K562 (cell line): ENCODE data around the gene NUP85. TPM values are rescaled to one million over a fixed set of nuclear protein-coding genes. Genes with fewer than 3 reads are reported as not detected.
A peak's percentile ranks its signal among the peaks of the same experiment; 100 is the strongest.

ENCODE experiments used
- AFF1 ChIP-seq, 2 experiments: fragments of 450-650 bp; IDR thresholded peaks; 2 replicates each; pipeline ENCODE4 v1.6.1; 2018; ENCODE audit warnings: mild to moderate bottlenecking in 2 of 2, low read depth in 1 of 2; ENCODE audit not compliant: partially characterized antibody in 2 of 2
- ATF4 ChIP-seq: fragments of 450-650 bp; formaldehyde crosslinking; IDR thresholded peaks from 2 replicates; pipeline ENCODE4 v1.4.0; 2022; ENCODE audit warnings: mild to moderate bottlenecking, moderate library complexity
- CEBPB ChIP-seq: fragments of 450-650 bp; IDR thresholded peaks from 2 replicates; pipeline ENCODE4 v1.6.1; 2016; ENCODE audit warnings: missing genetic modification characterization, missing compliant biosample characterization
- ETS1 ChIP-seq: conservative IDR thresholded peaks from 2 replicates; pipeline ENCODE4 v1.6.1; 2011; ENCODE audit warnings: low read depth, mild to moderate bottlenecking, low read length; ENCODE audit not compliant: control insufficient read depth
- KLF16 ChIP-seq: IDR thresholded peaks from 2 replicates; pipeline ENCODE4 v1.6.1; 2016; ENCODE audit warnings: antibody characterized with exemption
- LEF1 ChIP-seq: fragments of 450-650 bp; IDR thresholded peaks from 2 replicates; pipeline ENCODE4 v1.6.1; 2016; ENCODE audit warnings: mild to moderate bottlenecking
- MCM3 ChIP-seq: fragments of 450-650 bp; IDR thresholded peaks from 2 replicates; pipeline ENCODE4 v1.6.1; 2016
- MYC ChIP-seq, 2 experiments: fragments of 250-450 bp in 1 of 2; sonication (Bioruptor Pico) in 1 of 2; IDR thresholded peaks; 2 replicates each; pipeline versions ENCODE4 v1.5.1 to v1.6.1; 2012 to 2021; ENCODE audit warnings: low read depth in 2 of 2, borderline replicate concordance in 1 of 2, improper control_type of control experiment in 1 of 2, low read length in 1 of 2, mild to moderate bottlenecking in 1 of 2, moderate library complexity in 1 of 2
- RNF219 ChIP-seq: fragments of 250-450 bp; sonication (Bioruptor Pico); IDR thresholded peaks from 2 replicates; pipeline ENCODE4 v1.5.0; 2022; ENCODE audit warnings: mild to moderate bottlenecking
- SAP30 ChIP-seq: fragments of 200-600 bp; sonication (generic); IDR thresholded peaks from 2 replicates; pipeline ENCODE4 v1.6.1; 2012; ENCODE audit warnings: borderline replicate concordance, low read depth, mild to moderate bottlenecking, moderate library complexity, low read length, control low read depth, inconsistent platforms; ENCODE audit not compliant: insufficient read depth, poor library complexity, severe bottlenecking
- SMARCC2 ChIP-seq: fragments of 450-650 bp; IDR thresholded peaks from 2 replicates; pipeline ENCODE4 v1.6.1; 2017; ENCODE audit warnings: antibody characterized with exemption, moderate library complexity, mild to moderate bottlenecking, low read depth
- ZBTB7A ChIP-seq: IDR thresholded peaks from 2 replicates; pipeline ENCODE4 v1.6.1; 2011; ENCODE audit warnings: low read depth, mild to moderate bottlenecking, low read length, moderate library complexity, borderline replicate concordance; ENCODE audit not compliant: control insufficient read depth
- ZNF263 ChIP-seq: sonication (generic); formaldehyde crosslinking; IDR thresholded peaks from 2 replicates; pipeline ENCODE4 v1.8.0; 2022; ENCODE audit warnings: mild to moderate bottlenecking, missing genetic modification reagents, borderline replicate concordance
- ZNF764 ChIP-seq: fragments of 250-450 bp; sonication (Bioruptor Pico); IDR thresholded peaks from 2 replicates; pipeline ENCODE4 v1.4.0; 2020; ENCODE audit warnings: low read depth, mild to moderate bottlenecking, moderate library complexity
- polyA plus RNA-seq, 8 experiments: library from polyadenylated mRNA; depleted of rRNA in 4 of 8; stranded (reverse) in 5 of 8; unstranded in 3 of 8; fragments of >200 nt; fragmentation: Nextera tagmentation in 2 of 8; fragmentation: Illumina TruSeq in 1 of 8; extraction: Ambion mirVana in 2 of 8; extraction: Trizol in 1 of 8; gene quantifications; 2 replicates each; pipeline versions ENCODE4 v1.2.1 to v1.2.3, GENCODE V29; 2011 to 2014; ENCODE audit warnings: inconsistent platforms in 1 of 8, missing spikeins in 1 of 8
- total RNA-seq, 7 experiments: library from RNA; depleted of rRNA in 6 of 7; stranded (reverse); fragments of >200 nt in 6 of 7; fragmentation: Illumina TruSeq in 2 of 7; extraction: Trizol in 2 of 7; gene quantifications; 2 replicates each; pipeline versions ENCODE4 v1.2.1 to v1.2.3, GENCODE V29; 2011 to 2021; ENCODE audit warnings: low replicate concordance in 1 of 7

The NUP85 gene
- total and polyA plus RNA-seq, 9 of the 15 experiments (the other 6 are each of a cell fraction or from before 2014, with no cell fraction given) = 50.2 to 177 (median 110) TPM

GRCh38 chr17:75270218-75270965, 64.9 kb downstream of the NUP85 start (continued):
- TF ChIP-seq AFF1 (IDR thresholded peaks at IDR 0.05; ENCODE audit: low read depth in 1 of 2, partially characterized antibody in 2 of 2) = no peak
- 0 out of 2 replicates have a peak, but pooled peaks have one; percentile 12 for TF ChIP-seq MYC (IDR thresholded peaks at IDR 0.05; ENCODE audit: low read depth, low read length)
- TF ChIP-seq MYC (CRISPR knock-in tag; IDR thresholded peaks at IDR 0.05; ENCODE audit: borderline replicate concordance, low read depth) = peak; percentile 75; the same call in 1 of the 2 replicates
- TF ChIP-seq ATF4 (CRISPR knock-in tag) = no peak
- TF ChIP-seq MCM3 = no peak
- TF ChIP-seq KLF16 = peak; percentile 45; the same call in 1 of the 2 replicates
- peak; percentile 11 for TF ChIP-seq ZBTB7A
- peak; percentile 67; the same call in 1 of the 2 replicates for TF ChIP-seq ZNF764 (CRISPR knock-in tag)
- TF ChIP-seq ETS1 = peak; percentile 54
- peak; percentile 69 for TF ChIP-seq SAP30
- peak; percentile 14; the same call in 1 of the 2 replicates for TF ChIP-seq ZNF263 (CRISPR knock-in tag)
- TF ChIP-seq CEBPB (tag) = peak; percentile 92
- no peak for TF ChIP-seq SMARCC2
- TF ChIP-seq LEF1 = no peak
- no peak for TF ChIP-seq RNF219 (CRISPR knock-in tag)
